HEK293 (cell line): ENCODE results near the gene ALOX15B.

Experiments used
- ATF2 ChIP-seq: fragments of 450-650 bp; formaldehyde crosslinking; IDR thresholded peaks from 2 replicates; pipeline ENCODE4 v1.5.1; 2016; ENCODE audit warnings: missing biosample characterization, missing genetic modification characterization, low read depth
- GFI1B ChIP-seq: fragments of 450-650 bp; formaldehyde crosslinking; IDR thresholded peaks from 2 replicates; pipeline ENCODE4 v1.5.1; 2016; ENCODE audit warnings: missing biosample characterization, missing genetic modification characterization
- INSM2 ChIP-seq: fragments of 450-650 bp; formaldehyde crosslinking; IDR thresholded peaks from 2 replicates; pipeline ENCODE4 v1.5.1; 2016; ENCODE audit warnings: missing biosample characterization, missing genetic modification characterization
- PBX3 ChIP-seq: sonication (generic); formaldehyde crosslinking; IDR thresholded peaks from 2 replicates; pipeline ENCODE4 v1.8.1; 2022; ENCODE audit warnings: mild to moderate bottlenecking, moderate library complexity, missing genetic modification reagents
- PRDM1 ChIP-seq: fragments of 450-650 bp; formaldehyde crosslinking; IDR thresholded peaks from 2 replicates; pipeline ENCODE4; 2016; ENCODE audit warnings: missing biosample characterization, missing genetic modification characterization
- SALL2 ChIP-seq: fragments of 450-650 bp; formaldehyde crosslinking; IDR thresholded peaks from 2 replicates; pipeline ENCODE4 v1.5.0; 2017; ENCODE audit warnings: missing biosample characterization, mild to moderate bottlenecking, missing genetic modification characterization, borderline replicate concordance
- SCRT1 ChIP-seq: fragments of 450-650 bp; formaldehyde crosslinking; IDR thresholded peaks from 2 replicates; pipeline ENCODE4 v1.5.1; 2016; ENCODE audit warnings: missing biosample characterization, missing genetic modification characterization, borderline replicate concordance
- SP3 ChIP-seq: fragments of 450-650 bp; formaldehyde crosslinking; IDR thresholded peaks from 2 replicates; pipeline ENCODE4 v1.5.1; 2016; ENCODE audit warnings: missing biosample characterization, missing genetic modification characterization
- ZBTB1 ChIP-seq: fragments of 450-650 bp; formaldehyde crosslinking; IDR thresholded peaks from 2 replicates; pipeline ENCODE4 v1.5.1; 2016; ENCODE audit warnings: missing biosample characterization, missing genetic modification characterization
- ZBTB20 ChIP-seq: fragments of 450-650 bp; formaldehyde crosslinking; IDR thresholded peaks from 2 replicates; pipeline ENCODE4 v1.5.1; 2016; ENCODE audit warnings: missing biosample characterization, missing genetic modification characterization
- ZBTB6 ChIP-seq: fragments of 450-650 bp; formaldehyde crosslinking; IDR thresholded peaks from 2 replicates; pipeline ENCODE4 v1.5.1; 2017; ENCODE audit warnings: missing biosample characterization, missing genetic modification characterization
- ZNF155 ChIP-seq: fragments of 450-650 bp; formaldehyde crosslinking; IDR thresholded peaks from 2 replicates; pipeline ENCODE4 v1.5.1; 2016; ENCODE audit warnings: missing biosample characterization, missing genetic modification characterization
- ZNF18 ChIP-seq: fragments of 450-650 bp; formaldehyde crosslinking; IDR thresholded peaks from 2 replicates; pipeline ENCODE4 v1.5.1; 2016; ENCODE audit warnings: missing biosample characterization, missing genetic modification characterization
- ZNF26 ChIP-seq: fragments of 450-650 bp; formaldehyde crosslinking; IDR thresholded peaks from 2 replicates; pipeline ENCODE4 v1.5.1; 2016; ENCODE audit warnings: missing biosample characterization, missing genetic modification characterization
- ZNF341 ChIP-seq: fragments of 450-650 bp; formaldehyde crosslinking; IDR thresholded peaks from 2 replicates; pipeline ENCODE4; 2016; ENCODE audit warnings: low read depth, missing biosample characterization, missing genetic modification characterization
- ZNF366 ChIP-seq: fragments of 450-650 bp; formaldehyde crosslinking; conservative IDR thresholded peaks from 2 replicates; pipeline ENCODE4 v1.5.1; 2016; ENCODE audit warnings: missing biosample characterization, missing genetic modification characterization
- ZNF426 ChIP-seq: fragments of 450-650 bp; formaldehyde crosslinking; IDR thresholded peaks from 2 replicates; pipeline ENCODE4 v1.5.1; 2017; ENCODE audit warnings: missing biosample characterization, missing genetic modification characterization, mild to moderate bottlenecking, inconsistent platforms, moderate library complexity
- ZNF518A ChIP-seq: fragments of 450-650 bp; formaldehyde crosslinking; conservative IDR thresholded peaks from 2 replicates; pipeline ENCODE4 v1.5.1; 2016; ENCODE audit warnings: low read depth, missing biosample characterization, missing genetic modification characterization
- ZNF585B ChIP-seq: fragments of 450-650 bp; formaldehyde crosslinking; IDR thresholded peaks from 2 replicates; pipeline ENCODE4 v1.5.1; 2016; ENCODE audit warnings: missing biosample characterization, missing genetic modification characterization
- ZNF768 ChIP-seq: fragments of 450-650 bp; formaldehyde crosslinking; IDR thresholded peaks from 2 replicates; pipeline ENCODE4 v1.5.1; 2018; ENCODE audit warnings: missing biosample characterization, mild to moderate bottlenecking, missing genetic modification characterization
- ZNF791 ChIP-seq: fragments of 450-650 bp; formaldehyde crosslinking; IDR thresholded peaks from 2 replicates; pipeline ENCODE4 v1.5.1; 2016; ENCODE audit warnings: missing biosample characterization, missing genetic modification characterization
- ZSCAN4 ChIP-seq: fragments of 450-650 bp; formaldehyde crosslinking; IDR thresholded peaks from 2 replicates; pipeline ENCODE4 v1.5.1; 2017; ENCODE audit warnings: missing biosample characterization, missing genetic modification characterization

Gene ALOX15B

GRCh38 chr17:8022360-8023003 is 16.4 kb upstream of the ALOX15B start (continued):
- TF ChIP-seq ZBTB6 (no peak), SP3 (tag by site-specific recombination) (no peak), ZNF585B (tag by site-specific recombination) (no peak), ZNF341 (tag by site-specific recombination) (peak; percentile 53), PBX3 (CRISPR knock-in tag) (no peak), INSM2 (0 out of 2 replicates have a peak, but pooled peaks have one; percentile 48), PRDM1 (tag by site-specific recombination) (peak; percentile 38; the same call in 1 of the 2 replicates), ZNF155 (no peak), ZNF366 (tag by site-specific recombination) (no peak; the same call in 1 of the 2 replicates), ZNF768 (tag by site-specific recombination) (no peak), ZSCAN4 (tag by site-specific recombination) (no peak), ZNF791 (tag by site-specific recombination) (no peak), ZBTB20 (no peak), SALL2 (tag by site-specific recombination) (no peak), ZNF18 (tag by site-specific recombination) (no peak), ZBTB1 (no peak), ZNF26 (tag by site-specific recombination) (no peak), GFI1B (no peak), SCRT1 (tag by site-specific recombination) (no peak), ATF2 (tag by site-specific recombination) (peak; percentile 57; the same call in 1 of the 2 replicates), ZNF426 (tag by site-specific recombination) (no peak), ZNF518A (tag by site-specific recombination) (no peak)
